GM10248 (cell line): Measurements from ENCODE around the gene HPS5.

Experiments
- CTCF ChIA-PET: fragments of 300-600 bp; sonication (Branson Sonifier 250); formaldehyde crosslinking; extraction: SDS; loops from one replicate; lab custom pipeline; 2021; ENCODE audit warnings: antibody characterized with exemption; lab: Yijun Ruan, JAX
- POLR2A ChIA-PET: fragments of 350-650 bp; sonication (Branson Sonifier 250); formaldehyde crosslinking; extraction: SDS; loops from one replicate; lab custom pipeline; 2020; ENCODE audit warnings: antibody characterized with exemption; lab: Yijun Ruan, JAX
- DNase-seq: peaks from one replicate; pipeline ENCODE4 v3.0.0; 2012; ENCODE audit errors: extremely low spot score
- TF ChIP-seq, protein P1 (sequence below): IDR thresholded peaks from 2 replicates; pipeline ENCODE4 v1.5.1; 2012; ENCODE audit warnings: mild to moderate bottlenecking, low read depth; ENCODE audit errors: extremely low read depth, missing control alignments, control extremely low read depth

HPS5 gene

DNA sequence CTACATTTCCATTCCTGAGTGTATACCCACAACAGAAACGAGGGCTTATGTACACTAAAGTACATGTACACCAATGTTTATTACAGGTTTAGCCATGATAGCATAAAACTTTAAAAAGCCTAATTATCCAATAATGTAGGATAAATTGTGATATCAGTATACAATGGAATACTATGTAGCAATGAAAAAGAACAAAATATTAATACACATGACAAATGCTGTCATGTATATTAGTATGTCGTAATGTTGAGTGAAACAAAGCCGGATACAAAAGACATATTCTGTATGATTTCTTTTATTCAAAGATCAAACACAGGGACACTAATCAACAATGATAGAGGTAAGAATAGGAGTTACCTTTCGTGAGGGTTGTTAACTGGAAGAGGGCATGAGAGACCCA, 88.0 kb downstream of the HPS5 start:
- DNase-seq = no peak
- TF ChIP-seq, protein P1, sequence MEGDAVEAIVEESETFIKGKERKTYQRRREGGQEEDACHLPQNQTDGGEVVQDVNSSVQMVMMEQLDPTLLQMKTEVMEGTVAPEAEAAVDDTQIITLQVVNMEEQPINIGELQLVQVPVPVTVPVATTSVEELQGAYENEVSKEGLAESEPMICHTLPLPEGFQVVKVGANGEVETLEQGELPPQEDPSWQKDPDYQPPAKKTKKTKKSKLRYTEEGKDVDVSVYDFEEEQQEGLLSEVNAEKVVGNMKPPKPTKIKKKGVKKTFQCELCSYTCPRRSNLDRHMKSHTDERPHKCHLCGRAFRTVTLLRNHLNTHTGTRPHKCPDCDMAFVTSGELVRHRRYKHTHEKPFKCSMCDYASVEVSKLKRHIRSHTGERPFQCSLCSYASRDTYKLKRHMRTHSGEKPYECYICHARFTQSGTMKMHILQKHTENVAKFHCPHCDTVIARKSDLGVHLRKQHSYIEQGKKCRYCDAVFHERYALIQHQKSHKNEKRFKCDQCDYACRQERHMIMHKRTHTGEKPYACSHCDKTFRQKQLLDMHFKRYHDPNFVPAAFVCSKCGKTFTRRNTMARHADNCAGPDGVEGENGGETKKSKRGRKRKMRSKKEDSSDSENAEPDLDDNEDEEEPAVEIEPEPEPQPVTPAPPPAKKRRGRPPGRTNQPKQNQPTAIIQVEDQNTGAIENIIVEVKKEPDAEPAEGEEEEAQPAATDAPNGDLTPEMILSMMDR = no peak
- POLR2A ChIA-PET = no interaction called here
- CTCF ChIA-PET = interaction anchor here (1.1 to 4.2 kb wide), 2 partner anchors 10 to 119 kb away, joined by 3 to 27 read pairs; no protein-coding TSS in a partner anchor

DNA sequence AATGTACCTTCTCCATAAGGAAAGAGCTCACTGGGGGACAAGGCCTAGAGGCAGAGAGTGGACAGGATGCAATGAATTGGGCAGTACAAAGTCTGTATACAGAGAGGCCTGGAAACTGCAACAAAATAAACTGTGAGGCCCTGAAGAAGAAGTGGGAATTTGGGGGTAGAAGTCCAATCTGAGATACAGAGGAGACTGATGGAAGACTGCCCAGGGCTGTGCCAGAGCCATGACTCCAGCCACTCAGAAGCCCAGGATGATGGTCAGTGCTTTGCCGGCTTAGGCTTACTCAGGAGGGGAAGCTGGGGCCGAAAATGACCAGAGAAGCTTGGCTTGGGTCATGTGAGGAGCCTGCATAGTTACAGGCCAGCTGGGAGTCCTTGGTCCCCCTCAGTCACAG, 91.1 kb downstream of the HPS5 start:
- no peak for DNase-seq
- TF ChIP-seq, protein P1 = no peak
- ChIA-PET CTCF (interaction anchor here (0.9 to 9.2 kb wide), 6 partner anchors 13 to 491 kb away, joined by 3 to 63 read pairs (median 4); no protein-coding TSS in a partner anchor), POLR2A (interaction anchor here (0.5 kb wide), 1 partner anchor 1010 kb away, joined by 3 read pairs; no protein-coding TSS in a partner anchor)

DNA sequence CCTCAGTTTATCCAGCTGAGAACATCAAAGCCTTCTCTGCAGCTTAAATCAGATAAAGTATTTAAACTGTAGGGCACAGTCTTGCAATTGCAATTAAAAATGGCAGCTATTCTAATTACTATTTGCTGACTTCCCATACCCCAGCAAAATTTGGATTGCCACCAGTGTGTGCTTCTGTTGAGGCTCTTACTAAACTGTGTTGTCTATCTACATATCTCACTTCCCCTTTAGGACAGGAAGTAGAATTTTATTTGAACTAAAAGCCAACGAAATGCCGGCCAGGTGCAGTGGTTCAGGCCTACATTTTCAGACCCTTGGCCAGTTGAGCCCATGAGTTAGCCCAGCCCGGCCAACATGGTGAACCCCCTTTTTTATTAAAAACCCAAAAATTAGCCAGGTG, 92.4 kb downstream of the HPS5 start:
- ChIA-PET POLR2A (no interaction called here), CTCF (interaction anchor here (1.5 to 9.2 kb wide), 4 partner anchors 15 to 114 kb away, joined by 4 to 63 read pairs (median 8); no protein-coding TSS in a partner anchor)
- DNase-seq = peak; percentile 73
- TF ChIP-seq, protein P1 = no peak
